GM23338 (cell line): Measurements from ENCODE around the gene UBXN7. TPM values are rescaled to one million over a fixed set of nuclear protein-coding genes. Genes with fewer than 3 reads are reported as not detected.

Experiments used
- ATAC-seq: fragments of 200-7000 bp; cut with Tn5 transposase; 3 replicates; pipeline ENCODE4 v1.9.1; 2020
- DNase-seq: peaks from one replicate; pipeline ENCODE4 v3.0.0-alpha.2; 2015; ENCODE audit warnings: low spot score
- H2AFZ ChIP-seq: fragments of 200-600 bp; sonication (generic); 2 replicates; pipeline ENCODE4 v1.8.0; 2016; ENCODE audit warnings: antibody characterized with exemption, mild to moderate bottlenecking, moderate library complexity
- H3F3A ChIP-seq: fragments of 200-600 bp; sonication (generic); replicated peaks from 2 replicates; pipeline ENCODE4 v1.8.0; 2017; ENCODE audit warnings: antibody characterized with exemption, mixed run types, low read depth
- H3K27ac ChIP-seq: fragments of 200-600 bp; sonication (generic); 2 replicates; pipeline ENCODE4 v1.6.1; 2016; ENCODE audit warnings: low read depth
- H3K27me3 ChIP-seq: fragments of 200-600 bp; sonication (generic); 2 replicates; pipeline ENCODE4 v1.8.0; 2016; ENCODE audit warnings: mild to moderate bottlenecking, mixed run types, moderate library complexity; ENCODE audit not compliant: insufficient read depth
- H3K36me3 ChIP-seq: fragments of 200-600 bp; sonication (generic); 2 replicates; pipeline ENCODE4 v1.8.0; 2016; ENCODE audit warnings: mild to moderate bottlenecking; ENCODE audit not compliant: insufficient read depth
- H3K4me1 ChIP-seq: fragments of 200-600 bp; sonication (generic); 2 replicates; pipeline ENCODE4 v1.8.0; 2016; ENCODE audit warnings: mild to moderate bottlenecking, moderate library complexity; ENCODE audit not compliant: insufficient read depth
- H3K4me2 ChIP-seq: fragments of 200-600 bp; sonication (generic); 2 replicates; pipeline ENCODE4 v1.7.1; 2017; ENCODE audit warnings: mixed run types
- H3K4me3 ChIP-seq: fragments of 200-600 bp; sonication (generic); 2 replicates; pipeline ENCODE4 v1.6.1; 2016; ENCODE audit warnings: mixed run types
- H3K79me2 ChIP-seq: fragments of 200-600 bp; sonication (generic); replicated peaks from 2 replicates; pipeline ENCODE4 v1.8.0; 2017; ENCODE audit warnings: mild to moderate bottlenecking; ENCODE audit not compliant: insufficient read depth
- H3K9me2 ChIP-seq: fragments of 200-600 bp; sonication (generic); 2 replicates; pipeline ENCODE4 v1.8.0; 2017; ENCODE audit not compliant: insufficient read depth
- H4K20me1 ChIP-seq: fragments of 200-600 bp; sonication (generic); replicated peaks from 2 replicates; pipeline ENCODE4 v1.8.0; 2017; ENCODE audit warnings: mild to moderate bottlenecking; ENCODE audit not compliant: insufficient read depth
- H3K27ac Mint-ChIP-seq: 2 replicates; pipeline ENCODE4 v1.8.0; 2020; ENCODE audit warnings: inconsistent platforms, mild to moderate bottlenecking, moderate library complexity, mixed read lengths
- H3K27me3 Mint-ChIP-seq: 3 replicates; pipeline ENCODE4 v1.8.0; 2022; ENCODE audit warnings: low read depth, mild to moderate bottlenecking, moderate library complexity, mixed read lengths, inconsistent platforms; ENCODE audit not compliant: insufficient read depth, poor library complexity
- H3K36me3 Mint-ChIP-seq: 3 replicates; pipeline ENCODE4 v1.8.0; 2021; ENCODE audit warnings: low read depth, mild to moderate bottlenecking, inconsistent platforms, moderate library complexity, mixed read lengths
- H3K4me1 Mint-ChIP-seq: 3 replicates; pipeline ENCODE4 v1.8.0; 2020; ENCODE audit warnings: mild to moderate bottlenecking, inconsistent platforms, mixed read lengths
- H3K4me3 Mint-ChIP-seq: 3 replicates; pipeline ENCODE4 v1.8.0; 2021; ENCODE audit warnings: moderate library complexity, mild to moderate bottlenecking, inconsistent platforms, mixed read lengths
- H3K9me3 Mint-ChIP-seq: 3 replicates; pipeline ENCODE4 v1.8.0; 2020; ENCODE audit warnings: moderate library complexity, mild to moderate bottlenecking, inconsistent platforms, mixed read lengths
- CREB1 ChIP-seq: fragments of 250-450 bp; sonication (Bioruptor Pico); IDR thresholded peaks from 2 replicates; pipeline ENCODE4 v1.5.0; 2020; ENCODE audit warnings: low read depth, mild to moderate bottlenecking, moderate library complexity
- ETS1 ChIP-seq: IDR thresholded peaks from 2 replicates; pipeline ENCODE4 v1.6.1; 2016; ENCODE audit warnings: antibody characterized with exemption
- EZH2 ChIP-seq: fragments of 200-600 bp; sonication (generic); IDR thresholded peaks from one replicate; pipeline ENCODE4 v1.8.0; 2017; ENCODE audit warnings: antibody characterized with exemption, mild to moderate bottlenecking, low read depth; ENCODE audit not compliant: unreplicated experiment
- EZH2phosphoT487 ChIP-seq: fragments of 200-600 bp; sonication (generic); IDR thresholded peaks from one replicate; pipeline ENCODE4 v1.8.1; 2018; ENCODE audit warnings: antibody characterized with exemption; ENCODE audit not compliant: unreplicated experiment
- JUNB ChIP-seq: IDR thresholded peaks from one replicate; pipeline ENCODE4 v1.6.1; 2016; ENCODE audit warnings: antibody characterized with exemption; ENCODE audit not compliant: unreplicated experiment
- NANOG ChIP-seq: IDR thresholded peaks from 2 replicates; pipeline ENCODE4 v1.6.1; 2016; ENCODE audit warnings: antibody characterized with exemption, borderline replicate concordance
- REST ChIP-seq: IDR thresholded peaks from one replicate; pipeline ENCODE4 v1.6.1; 2018; ENCODE audit warnings: antibody characterized with exemption; ENCODE audit not compliant: unreplicated experiment
- STAT1 ChIP-seq: IDR thresholded peaks from one replicate; pipeline ENCODE4 v1.6.1; 2016; ENCODE audit warnings: antibody characterized with exemption; ENCODE audit not compliant: unreplicated experiment
- ZNF114 ChIP-seq: fragments of 250-450 bp; sonication (Bioruptor Pico); IDR thresholded peaks from 2 replicates; pipeline ENCODE4 v1.5.0; 2020; ENCODE audit warnings: mild to moderate bottlenecking, moderate library complexity
- ZNF331 ChIP-seq: fragments of 250-450 bp; sonication (Bioruptor Pico); IDR thresholded peaks from 2 replicates; pipeline ENCODE4 v1.5.0; 2020; ENCODE audit warnings: low read depth, mild to moderate bottlenecking, moderate library complexity
- ZNF462 ChIP-seq: fragments of 250-450 bp; sonication (Bioruptor Pico); IDR thresholded peaks from 2 replicates; pipeline ENCODE4 v1.5.0; 2020; ENCODE audit warnings: mild to moderate bottlenecking, moderate library complexity
- polyA plus RNA-seq: library from polyadenylated mRNA; unstranded; fragments of >200 nt; fragmentation: Nextera tagmentation; extraction: Ambion mirVana; gene quantifications from 2 replicates; pipeline ENCODE4 v1.2.1, GENCODE V29; 2016
- total RNA-seq: library from RNA; depleted of rRNA; stranded (reverse); fragments of >200 nt; shearing (Covaris generic); gene quantifications from 2 replicates; pipeline ENCODE4 v1.2.3, GENCODE V29; 2014

The UBXN7 gene
- total and polyA plus RNA-seq, 2 experiments from 2014 or later: 37.9 to 46.2 TPM

DNA sequence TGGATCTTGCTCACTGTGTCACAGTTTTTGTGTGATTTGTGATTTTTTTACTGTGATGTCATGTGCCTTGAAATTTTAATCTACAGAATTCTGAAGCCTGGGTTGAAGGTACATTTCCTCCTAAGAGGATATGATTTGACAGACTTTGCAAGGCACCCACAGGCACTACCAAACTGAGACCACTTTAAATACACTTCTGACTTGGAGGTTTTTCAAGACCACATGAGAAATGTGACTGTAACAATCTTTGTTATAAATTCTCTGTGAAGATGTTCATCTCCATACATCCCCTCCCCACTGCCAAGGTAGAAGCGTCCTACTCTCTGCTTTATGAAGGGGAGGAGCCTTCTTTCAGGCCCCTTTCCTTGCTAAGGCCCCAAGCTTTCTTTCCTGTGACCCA, 22.8 kb downstream of the UBXN7 start (continued):
- no peak for TF ChIP-seq ZNF331
- no peak for TF ChIP-seq CREB1 (CRISPR knock-in tag)
- TF ChIP-seq EZH2phosphoT487: no peak
- no peak for TF ChIP-seq STAT1

- peaks cover 41% of the 10 kb centered on the region for H3K36me3 Mint-ChIP-seq
- H3K4me3 Mint-ChIP-seq: no peak overlapping the region
- Histone ChIP-seq H3K4me3 (no peak overlapping the region), H3K9me2 (no peaks in the 10 kb centered on the region), H4K20me1 (peaks cover 34% of the 10 kb centered on the region), H3K79me2 (peaks cover 92% of the 10 kb centered on the region), H3K27me3 (no peaks in the 10 kb centered on the region), H3F3A (no peaks in the 10 kb centered on the region), H2AFZ (no peak overlapping the region), H3K4me2 (no peak overlapping the region), H3K36me3 (no peaks in the 10 kb centered on the region; the same call in 1 of the 2 replicates), H3K27ac (no peak overlapping the region), H3K4me1 (peaks cover 3% of the 10 kb centered on the region; the same call in 1 of the 2 replicates)
- DNase-seq (no peak), ATAC-seq (no peak)
- H3K27ac Mint-ChIP-seq: no peak overlapping the region
- peaks cover 7% of the 10 kb centered on the region for H3K4me1 Mint-ChIP-seq
- peaks cover 18% of the 10 kb centered on the region for H3K9me3 Mint-ChIP-seq
- no peaks in the 10 kb centered on the region for H3K27me3 Mint-ChIP-seq
- TF ChIP-seq ETS1 (no peak), ZNF462 (CRISPR knock-in tag) (no peak), JUNB (no peak), NANOG (no peak), CREB1 (CRISPR knock-in tag) (no peak), REST (no peak), ZNF114 (CRISPR knock-in tag) (no peak), ZNF331 (no peak), STAT1 (no peak), EZH2 (no peak), EZH2phosphoT487 (no peak)
Measured at GRCh38 chr3:196408565-196409300, 23.5 kb downstream of the UBXN7 start.
